Nucleus accumbens (tissue), 56 donors: ENCODE measurements around the gene MAST2.

Experiments
- DNase-seq, 56 donors: peaks; one replicate each; lab custom pipeline; 2025; lab: John Stamatoyannopoulos, UW

MAST2 gene

DNA sequence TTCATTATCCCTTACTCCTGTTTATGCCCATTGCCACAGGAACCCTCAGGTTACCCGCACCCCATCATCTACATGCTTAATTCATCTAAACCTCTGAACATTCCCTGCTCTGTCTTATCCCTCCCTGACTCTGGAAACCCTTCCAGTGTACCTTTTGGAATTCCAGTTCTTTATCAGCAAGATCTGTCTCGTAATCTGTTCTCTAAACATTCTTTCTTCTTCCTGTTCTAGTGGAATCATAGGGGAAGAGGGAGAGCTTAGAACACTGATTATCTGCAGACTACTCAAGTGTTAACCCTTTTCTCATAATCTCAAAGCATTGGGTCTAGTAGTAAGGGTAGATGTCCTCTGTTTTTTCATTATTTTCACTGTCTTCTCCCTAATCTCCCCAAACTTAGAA, 169.2 kb downstream of the MAST2 start:
- no peak for DNase-seq

- no peak for DNase-seq
These were observed 169.7 kb downstream of the MAST2 start for GRCh38 chr1:45973121-45973520.

DNA sequence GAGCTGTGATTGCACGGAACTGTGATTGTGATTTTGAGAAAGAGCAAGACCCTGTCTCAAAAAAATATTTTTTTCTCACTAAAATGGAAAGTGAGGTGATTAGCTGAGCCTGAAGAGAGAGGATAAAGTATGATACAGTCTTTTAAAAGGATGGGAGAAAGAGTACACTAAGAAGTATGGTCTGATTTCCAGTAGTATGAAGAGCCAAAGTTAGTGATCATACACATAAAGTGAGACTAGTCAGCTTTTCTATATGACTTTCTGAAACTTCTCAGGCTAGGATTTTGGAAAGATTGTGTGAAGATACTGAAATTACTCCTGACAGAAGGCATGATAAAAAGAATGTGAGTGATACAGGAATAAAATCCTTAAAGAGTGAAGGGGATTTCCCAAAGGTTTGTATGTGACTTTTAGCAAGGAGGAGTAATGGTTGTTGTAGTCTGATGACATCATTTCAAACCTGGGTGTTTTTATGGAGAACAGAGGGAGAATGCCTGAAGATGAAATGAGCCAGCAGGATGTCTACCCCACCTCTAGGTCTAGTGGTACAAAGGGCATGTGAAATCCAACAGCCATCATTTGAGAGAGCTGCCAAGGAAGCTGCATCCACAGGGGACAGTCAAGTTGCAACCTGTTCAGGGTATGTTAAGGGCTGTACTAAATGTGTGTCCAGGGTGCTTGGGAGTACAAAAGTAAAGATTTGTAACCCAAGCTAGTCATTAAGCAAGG, 171.3 kb downstream of the MAST2 start:
- no peak for DNase-seq

GRCh38 chr1:45976623-45977022, 173.2 kb downstream of the MAST2 start:
- no peak for DNase-seq

GRCh38 chr1:45979074-45979777, 175.8 kb downstream of the MAST2 start:
- DNase-seq, result no peak

GRCh38 chr1:45979778-45980176, 176.4 kb downstream of the MAST2 start:
- no peak for DNase-seq

- DNase-seq, result no peak
These were observed 178.9 kb downstream of the MAST2 start for GRCh38 chr1:45982359-45982758.

GRCh38 chr1:45983967-45984366, 180.6 kb downstream of the MAST2 start:
- DNase-seq, result no peak

DNA sequence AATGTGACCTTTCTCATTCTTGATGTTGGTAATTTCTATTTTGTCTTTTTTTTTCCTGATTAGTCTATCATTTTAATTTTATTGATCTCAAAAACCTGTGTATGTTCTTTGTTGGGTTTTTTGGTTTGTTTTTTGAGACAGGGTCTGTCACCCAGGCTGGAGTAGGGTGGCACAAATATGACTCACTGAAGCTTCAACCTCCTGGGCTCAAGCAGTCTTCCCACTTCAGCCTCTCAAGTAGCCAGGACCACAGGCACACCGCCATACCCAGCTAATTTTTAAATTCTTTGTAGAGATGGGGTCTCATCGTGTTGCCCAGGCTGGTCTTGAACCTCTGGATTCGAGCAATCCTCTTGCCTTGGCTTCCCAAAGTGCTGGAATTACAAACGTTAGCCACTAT, 183.8 kb downstream of the MAST2 start:
- no peak for DNase-seq

GRCh38 chr1:45989249-45989648, 185.8 kb downstream of the MAST2 start:
- DNase-seq, result no peak

DNA sequence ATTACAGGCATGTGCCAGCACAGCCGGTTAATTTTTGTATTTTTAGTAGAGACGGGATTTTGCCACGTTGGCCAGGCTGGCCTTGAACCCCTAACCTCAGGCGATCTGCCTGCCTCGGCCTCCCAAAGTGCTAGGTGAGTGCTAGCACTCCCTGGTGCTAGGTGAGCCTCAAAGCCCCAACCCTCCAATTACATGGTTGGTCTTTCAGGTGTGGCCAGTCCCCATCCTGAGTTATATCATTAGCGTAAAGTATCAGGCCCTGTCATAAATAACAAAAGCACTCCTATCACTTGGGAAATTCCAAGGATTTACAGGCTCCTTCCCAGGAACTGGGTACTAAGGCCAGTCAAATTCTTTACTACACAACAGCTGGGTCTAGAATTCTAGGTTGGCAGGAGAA, 191.0 kb downstream of the MAST2 start:
- DNase-seq, result no peak

GRCh38 chr1:45995298-45995697, 191.9 kb downstream of the MAST2 start:
- DNase-seq, result no peak

DNA sequence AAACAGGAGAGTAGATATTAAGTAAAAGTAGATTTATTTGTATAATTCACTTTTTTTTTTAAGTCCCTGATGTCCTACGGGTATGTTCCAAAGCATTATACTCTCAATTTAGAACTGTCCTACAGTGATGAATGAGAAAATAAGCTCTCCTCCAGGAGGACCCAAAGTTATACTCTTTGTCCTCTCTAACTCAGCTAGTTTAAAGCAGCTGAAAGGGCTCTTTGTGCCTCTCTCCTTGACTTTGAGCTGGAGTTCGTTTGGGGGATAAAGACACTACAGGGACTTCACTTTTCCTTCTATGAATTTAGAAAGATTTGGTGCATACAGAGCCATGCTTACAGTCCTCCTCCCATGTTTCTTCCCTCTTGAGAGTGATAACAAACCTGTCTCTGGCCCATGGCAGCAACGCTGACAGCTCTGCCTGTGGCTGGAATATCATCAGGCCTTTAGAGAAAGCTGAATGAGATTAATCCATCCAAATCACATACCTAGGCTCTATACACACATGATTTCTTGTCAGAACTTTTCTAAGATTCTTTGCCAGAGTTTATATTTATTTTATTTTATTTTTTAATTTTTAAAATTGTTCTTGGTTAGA, 194.7 kb downstream of the MAST2 start:
- no peak for DNase-seq

GRCh38 chr1:45999507-45999906, 196.1 kb downstream of the MAST2 start:
- DNase-seq, result no peak

- DNase-seq, result no peak
These were observed 197.8 kb downstream of the MAST2 start for GRCh38 chr1:46001081-46001785.

DNA sequence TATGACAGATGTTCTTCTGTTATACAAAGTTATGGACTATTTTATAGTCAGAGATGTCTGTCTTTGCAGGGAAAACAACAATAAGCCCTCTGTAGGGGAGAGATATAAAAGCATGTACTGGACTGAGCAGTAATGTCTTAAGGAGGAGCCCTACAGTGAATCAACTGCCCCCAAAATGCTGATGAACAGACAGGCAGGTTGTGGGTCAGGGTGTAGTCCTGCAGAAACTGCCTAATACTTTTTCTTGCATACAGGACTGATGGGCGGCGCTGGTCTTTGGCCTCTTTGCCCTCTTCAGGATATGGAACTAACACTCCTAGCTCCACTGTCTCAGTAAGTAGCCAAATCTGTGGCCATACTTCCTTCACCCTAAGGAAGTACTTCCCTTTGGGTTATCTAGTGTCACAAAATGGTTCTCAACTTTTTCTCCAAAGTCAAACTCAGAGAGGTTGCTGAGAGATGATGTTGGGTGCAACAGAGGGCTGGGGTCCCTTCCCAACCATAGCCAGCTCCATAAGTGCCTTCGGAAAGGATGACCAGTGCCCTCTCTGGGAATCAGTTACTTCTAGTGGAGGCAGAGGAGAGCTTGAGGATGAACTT, 199.2 kb downstream of the MAST2 start:
- DNase-seq, result no peak

DNA sequence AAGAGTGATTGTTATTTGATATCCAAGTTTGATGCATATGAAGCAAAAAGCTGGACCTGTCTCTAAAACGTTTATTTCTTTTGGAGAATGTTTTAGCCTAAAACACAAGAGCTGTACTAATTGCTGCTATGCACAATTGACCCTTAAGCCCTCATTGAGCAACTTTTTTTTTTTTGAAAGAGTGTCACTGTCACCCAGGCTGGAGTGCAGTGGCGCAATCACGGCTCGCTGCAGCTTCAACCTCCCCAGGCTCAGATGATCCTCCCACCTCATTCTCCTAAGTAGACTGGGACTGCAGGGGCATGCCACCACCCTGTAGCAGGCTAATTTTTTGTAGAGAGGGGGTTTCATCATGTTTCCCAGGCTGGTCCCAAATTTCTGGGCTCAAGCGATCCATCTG, 199.9 kb downstream of the MAST2 start:
- DNase-seq, result no peak

DNA sequence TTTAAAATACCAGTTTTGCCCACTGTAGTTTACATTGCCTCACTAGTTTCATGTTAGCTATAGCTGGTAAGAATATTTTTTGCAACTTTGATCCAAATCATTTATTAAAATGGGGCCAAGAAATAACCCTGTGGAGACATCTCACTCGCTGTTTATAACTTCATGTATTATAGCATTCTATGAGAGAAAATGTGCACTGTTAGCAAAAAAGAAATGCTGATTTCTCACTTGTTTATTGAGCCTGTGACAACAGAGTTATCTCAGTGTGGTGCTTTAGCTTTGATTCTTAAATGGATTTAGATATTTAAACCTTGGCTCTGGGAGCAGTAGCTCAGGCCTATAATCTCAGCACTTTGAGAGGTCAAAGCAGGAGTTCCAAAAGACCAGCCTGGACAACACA, 201.1 kb downstream of the MAST2 start:
- DNase-seq, result no peak

DNA sequence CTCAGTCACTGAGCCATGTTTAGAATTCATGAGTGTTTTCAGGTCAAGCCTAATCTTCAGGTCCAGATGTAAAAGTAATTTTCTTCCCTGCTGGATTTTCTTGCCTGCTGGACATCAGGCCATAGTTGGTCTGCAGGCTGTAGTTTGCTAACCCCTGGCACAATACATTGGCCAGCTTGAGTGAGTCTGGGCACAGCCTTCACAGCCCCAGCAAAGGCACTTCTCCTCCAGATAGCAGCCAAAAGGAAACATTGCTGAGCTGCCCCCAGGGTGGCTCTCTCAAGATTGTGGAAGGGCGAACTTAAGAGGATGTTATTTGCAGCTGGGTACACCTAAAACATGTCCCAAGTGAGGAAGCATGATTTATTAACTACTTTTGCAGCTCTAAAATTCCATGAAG, 202.2 kb downstream of the MAST2 start:
- no peak for DNase-seq

DNA sequence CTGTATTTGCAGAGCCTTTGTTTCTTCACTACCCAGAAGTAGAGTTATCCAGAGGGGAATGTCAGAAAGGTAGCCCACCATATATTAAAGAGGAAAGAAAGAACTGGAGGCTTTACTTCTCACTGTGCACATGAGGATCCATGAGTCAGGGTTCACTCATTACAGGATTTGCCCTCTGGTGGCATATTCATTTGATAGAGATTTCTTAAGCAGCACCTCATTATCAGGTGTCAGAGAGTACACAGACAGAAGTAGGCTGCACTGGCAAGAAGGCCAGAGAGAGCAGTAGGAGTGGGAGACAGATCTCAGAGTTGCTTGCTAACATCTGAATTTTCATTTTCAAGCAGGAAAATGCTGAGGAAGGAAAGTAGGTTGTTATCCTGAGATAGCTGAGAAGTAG, 205.2 kb downstream of the MAST2 start:
- no peak for DNase-seq

DNA sequence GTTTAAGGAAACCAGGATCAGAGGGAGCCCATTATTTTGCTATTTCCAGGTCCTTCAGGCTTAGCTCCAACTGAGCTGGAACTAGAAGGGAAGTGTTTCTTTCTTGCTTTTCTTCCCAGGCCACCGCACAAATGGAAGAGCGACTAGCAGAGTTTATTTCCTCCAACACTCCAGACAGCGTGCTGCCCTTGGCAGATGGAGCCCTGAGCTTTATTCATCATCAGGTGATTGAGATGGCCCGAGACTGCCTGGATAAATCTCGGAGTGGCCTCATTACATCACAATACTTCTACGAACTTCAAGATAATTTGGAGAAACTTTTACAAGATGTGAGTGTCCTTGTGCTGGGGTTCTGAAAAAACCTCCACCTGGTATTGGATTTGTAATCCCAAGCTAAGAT, 207.2 kb downstream of the MAST2 start:
- no peak for DNase-seq
